HG02588 (cell line): ENCODE results near the gene NCK2.

Source experiments
- ATAC-seq: cut with Tn5 transposase; IDR thresholded peaks from one replicate; pipeline ENCODE4 v1.9.1; 2021; ENCODE audit warnings: mild to moderate bottlenecking, moderate library complexity; ENCODE audit not compliant: unreplicated experiment

The NCK2 gene

DNA sequence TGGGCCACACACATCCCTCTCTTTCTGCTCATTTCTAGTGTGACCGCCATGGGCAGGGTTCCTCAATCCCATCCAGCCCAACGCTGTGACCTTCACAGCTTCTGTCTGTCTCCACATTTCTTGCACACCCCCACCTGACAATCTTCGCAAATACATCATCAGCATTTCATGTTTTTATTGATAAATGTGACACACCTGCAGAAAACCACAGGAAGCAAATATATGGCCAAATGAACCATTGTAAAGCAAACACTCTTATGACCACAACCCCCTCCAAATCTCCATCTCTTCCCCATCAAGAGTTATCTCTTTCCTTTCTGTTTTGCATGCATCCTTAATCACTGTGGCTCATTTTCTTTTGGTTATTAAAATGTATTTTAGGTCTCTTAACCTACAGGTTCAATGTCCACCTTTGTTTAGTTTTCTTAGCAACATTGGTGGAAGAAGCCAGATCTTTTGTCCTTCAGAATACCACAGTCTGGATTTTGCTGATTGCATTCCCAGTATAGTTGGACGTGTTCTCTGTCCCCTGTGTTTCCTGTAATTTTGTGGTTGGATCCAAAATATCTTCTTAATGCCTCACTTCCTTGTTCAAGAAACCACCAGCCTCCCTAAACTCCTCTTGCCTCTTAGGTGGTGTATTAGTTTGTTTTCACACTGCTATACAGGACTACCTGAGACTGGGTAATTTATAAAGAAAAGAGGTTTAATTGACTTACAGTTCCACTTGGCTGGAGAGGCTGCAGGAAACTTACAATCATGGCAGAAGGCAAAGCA, 9.8 kb upstream of the NCK2 start:
- ATAC-seq: no peak

DNA sequence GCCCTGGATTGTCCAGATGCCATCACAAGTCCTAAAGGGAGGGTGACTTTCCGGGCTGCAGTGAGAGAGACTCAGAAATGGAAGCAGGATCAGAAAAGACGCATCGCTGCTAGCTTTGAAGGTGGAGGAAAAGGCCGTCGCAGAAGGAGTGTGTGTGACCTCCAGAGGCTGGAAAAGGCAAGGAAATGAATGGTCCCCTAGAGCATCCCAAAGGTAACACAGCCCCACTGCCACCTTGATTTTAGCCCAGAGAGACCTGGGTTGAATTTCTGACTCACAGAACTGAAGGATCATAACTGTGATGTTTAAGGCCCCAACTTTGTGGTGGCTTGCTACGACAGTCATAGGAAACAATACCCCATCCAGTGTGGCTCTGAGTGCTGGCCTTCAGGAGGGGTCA, 8.6 kb upstream of the NCK2 start:
- ATAC-seq: no peak

- no peak for ATAC-seq
Measured at GRCh38 chr2:105737980-105738657, 6.6 kb upstream of the NCK2 start.

DNA sequence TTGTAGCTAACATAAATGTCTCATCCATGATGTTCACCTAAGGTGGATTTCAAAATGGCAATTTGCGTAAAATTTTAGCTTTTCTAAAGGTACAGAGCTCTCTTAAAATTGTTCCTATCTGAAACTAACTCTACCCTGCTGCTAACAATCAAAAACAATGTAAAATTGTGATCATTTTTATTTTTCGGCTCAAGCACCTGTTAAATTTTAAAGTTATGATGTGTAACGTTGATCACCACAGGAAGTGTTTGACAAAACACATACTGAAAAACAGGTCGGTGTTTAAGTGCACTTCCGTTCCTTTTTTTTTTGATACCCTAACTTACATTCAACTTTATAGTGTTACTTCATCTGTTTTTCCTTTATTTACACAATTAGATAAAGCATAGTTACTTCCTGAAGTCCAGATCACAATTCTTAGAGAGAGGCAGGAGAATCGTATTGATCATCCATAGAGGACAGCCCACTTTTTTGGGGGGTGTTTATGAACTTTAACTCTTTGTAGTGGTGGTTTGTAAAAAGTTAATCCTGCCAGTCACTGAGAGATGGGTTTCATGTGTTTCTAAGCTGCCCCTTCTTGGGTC, 6.0 kb upstream of the NCK2 start:
- ATAC-seq: no peak

DNA sequence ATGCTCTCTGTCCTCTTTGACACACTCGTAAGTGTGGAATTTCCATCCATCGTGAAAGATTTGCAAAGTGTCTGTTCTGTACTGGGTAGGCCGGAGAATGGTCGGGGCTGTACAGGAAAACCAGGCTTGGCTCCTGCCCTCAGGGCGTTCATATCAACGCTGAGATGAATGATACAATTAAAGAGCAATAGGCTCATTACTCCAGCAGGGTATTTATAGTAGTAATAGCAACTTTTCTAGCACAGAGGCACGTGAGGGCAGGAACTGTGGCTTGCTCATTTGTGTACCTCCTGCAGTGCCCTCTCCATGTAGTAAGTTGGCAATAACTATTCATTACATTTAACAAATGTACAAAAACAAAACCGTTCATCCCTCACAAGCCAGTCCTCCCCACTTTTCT, 5.3 kb upstream of the NCK2 start:
- no peak for ATAC-seq

DNA sequence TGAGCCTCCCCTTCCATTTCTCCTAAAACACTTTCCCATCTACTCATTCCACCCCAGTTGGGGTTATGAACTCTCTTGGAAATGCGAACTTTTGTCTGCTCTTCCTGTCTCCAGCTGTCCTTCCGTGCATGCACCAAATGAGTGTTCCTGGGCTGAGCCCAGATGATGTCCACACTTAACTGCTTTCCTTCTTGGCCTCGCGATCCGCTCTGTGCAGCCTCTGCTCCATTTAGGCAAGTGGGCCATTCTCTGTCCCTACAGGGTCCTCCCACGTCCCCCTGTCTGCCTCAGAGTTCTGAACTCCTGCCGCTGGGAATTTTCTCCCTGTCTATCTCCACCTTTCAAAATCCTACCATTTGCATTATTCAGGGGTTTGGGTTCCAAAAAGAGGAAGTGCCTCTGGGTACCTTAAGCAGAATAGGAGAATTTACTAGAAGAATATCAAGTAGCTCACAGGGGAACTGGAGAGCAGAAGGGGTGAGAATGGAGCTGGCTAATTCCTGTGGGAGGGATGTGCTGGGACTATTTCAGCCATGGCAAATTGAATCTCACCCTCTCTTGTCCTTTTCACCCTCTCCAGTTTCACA, 4.7 kb upstream of the NCK2 start:
- ATAC-seq: no peak

GRCh38 chr2:105741174-105741573, 3.5 kb upstream of the NCK2 start:
- ATAC-seq: no peak

DNA sequence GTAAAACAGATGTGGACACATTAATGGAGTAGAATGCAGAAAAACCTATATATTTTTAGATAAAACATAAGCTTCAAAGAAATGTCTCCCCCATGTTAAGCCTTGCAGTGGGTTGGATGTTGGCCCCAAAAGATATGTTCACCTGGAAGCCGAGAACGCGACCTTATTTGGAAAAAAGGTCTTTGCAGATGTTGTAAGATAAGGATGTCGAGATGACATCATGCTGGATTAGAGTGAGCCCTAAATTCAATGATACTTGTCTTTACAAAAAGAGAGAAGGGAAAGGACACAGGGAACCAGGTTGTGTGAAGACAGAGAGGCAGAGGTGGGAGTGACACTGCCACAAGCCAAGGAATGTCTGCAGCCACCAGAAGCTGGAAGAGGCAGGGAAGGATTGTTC, 3.1 kb upstream of the NCK2 start:
- no peak for ATAC-seq

DNA sequence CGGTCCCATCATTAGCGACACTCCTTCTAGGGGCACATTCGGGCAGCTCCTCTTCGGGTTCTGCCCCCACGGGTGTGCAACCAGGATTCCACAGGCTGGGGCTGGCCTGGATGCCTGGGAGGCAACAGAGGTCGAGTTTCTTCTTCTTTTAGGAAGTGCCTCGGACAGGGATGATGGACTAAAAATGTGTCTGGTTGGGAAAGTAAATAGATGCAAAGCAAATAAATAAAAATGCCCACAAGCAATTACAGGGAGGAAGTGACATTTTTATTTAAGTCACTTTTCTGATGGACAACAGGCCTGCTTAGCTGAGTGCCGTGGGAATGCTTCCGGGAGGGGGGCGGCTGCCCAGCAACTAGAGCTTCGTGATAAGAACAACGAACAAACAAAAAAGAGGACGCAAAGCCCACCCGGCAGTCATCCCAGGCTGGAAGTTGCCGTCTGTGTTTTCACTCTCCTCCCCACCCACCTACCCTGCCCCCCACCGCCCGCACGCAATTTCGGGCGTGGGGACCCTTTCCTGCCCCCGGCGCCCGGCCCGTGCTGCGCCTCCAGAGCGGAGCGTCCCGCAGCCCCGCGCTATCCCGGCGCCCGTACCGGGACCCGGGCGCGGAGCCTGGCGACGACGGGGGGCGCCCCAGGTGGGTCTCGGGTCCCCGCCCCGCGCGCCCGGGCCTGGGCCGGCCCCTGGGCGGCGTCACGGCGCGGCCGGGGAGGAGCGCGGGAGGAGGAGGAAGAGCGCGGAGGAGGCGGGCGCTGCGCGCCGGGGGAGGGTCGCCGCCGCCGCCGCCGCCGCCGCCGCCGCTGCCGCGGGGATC, 412 bp upstream of the NCK2 start:
- peak; percentile 76 for ATAC-seq

DNA sequence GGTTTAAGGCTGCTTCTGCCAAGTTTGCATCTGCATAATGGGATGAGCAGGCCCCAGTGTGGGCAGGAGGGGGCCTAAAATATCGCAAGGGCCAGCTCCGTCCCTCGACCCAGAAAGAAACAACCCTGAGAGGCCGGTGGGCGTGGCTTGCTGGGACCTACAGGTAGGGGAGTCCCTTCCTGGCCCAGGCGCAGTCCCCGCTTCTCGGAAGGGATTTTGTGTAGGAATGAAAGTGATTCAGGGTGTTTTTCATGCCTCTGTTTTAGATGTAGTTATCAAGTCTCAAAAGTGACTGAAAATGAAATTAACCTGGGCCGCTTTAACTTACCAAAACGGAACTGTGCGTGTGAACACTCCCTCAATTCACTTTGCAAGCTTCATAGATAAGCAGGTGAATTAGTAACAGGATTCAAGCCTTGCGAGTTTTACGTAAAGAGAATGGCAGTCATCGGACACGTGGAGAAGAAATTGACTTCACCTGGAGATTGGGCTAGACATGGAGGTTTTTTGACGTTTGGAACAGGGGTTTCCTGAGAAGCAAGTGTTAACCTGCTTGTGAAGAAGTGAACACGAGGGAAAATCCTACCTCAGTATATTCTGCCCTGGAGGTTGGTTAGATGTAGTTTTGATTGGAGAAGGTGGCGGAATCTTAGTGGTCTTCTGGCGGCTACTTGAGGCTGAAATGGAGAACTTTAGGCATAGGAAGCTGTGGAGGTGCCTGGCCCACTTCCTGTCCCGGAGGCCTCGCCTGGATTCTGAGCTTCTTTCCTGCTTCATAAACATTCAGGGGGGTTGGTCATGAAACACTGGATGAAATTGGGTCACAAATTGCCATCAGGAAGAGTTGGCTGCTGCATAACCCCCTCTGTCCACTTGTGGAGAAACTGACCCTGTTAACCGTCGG, 1.7 kb downstream of the NCK2 start:
- ATAC-seq: peak; percentile 42

DNA sequence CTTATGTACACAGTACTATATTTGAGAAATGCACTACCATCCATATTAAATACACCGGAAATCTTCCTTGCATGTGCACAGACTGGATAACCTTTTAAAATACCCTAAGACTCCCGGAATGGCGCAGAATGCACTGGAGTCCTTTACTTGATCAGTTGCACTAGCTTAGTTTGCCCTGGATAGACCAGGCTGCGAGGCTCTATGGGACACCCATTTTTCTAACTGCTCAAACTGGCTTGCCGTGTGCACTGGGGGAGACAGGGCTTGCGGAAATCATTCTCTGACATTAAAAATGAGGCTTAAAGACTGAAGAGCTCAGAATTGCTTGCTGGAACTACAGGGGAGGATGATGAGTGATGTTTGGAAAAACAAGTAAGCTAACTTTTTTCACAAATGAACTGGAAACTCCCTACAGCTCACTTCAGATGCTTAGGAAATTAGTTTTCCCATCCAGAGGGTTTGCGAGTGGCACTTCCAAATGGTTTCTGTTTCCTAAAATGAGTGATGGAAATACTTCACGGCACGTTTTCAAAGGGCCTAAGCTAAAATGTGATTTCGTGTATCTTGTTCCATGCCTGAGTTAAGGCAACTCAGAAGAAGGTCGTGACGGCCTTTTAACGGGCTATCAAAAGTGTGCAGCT, 2.7 kb downstream of the NCK2 start:
- ATAC-seq: no peak

- ATAC-seq: no peak
Measured at GRCh38 chr2:105747991-105748390, 3.3 kb downstream of the NCK2 start.

DNA sequence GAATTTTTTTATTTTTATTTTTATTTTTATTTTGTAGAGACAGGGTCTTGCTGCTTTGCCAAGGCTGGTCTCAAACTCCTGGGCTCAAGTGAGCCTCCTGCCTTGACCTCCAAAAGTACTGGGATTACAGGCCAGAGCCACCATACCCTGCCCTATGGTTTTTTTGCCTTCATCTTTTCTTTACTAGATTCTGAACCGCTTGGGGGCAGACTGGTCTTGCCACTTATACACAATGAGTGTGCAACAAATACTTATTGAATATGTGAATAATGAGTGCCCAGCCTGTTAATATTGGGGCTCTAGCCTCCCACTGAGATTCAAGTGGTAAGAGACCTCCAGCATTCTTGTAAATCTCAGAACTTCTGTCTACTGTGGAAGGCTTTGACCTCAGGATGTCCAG, 3.9 kb downstream of the NCK2 start:
- no peak for ATAC-seq

GRCh38 chr2:105749583-105750400, 5.1 kb downstream of the NCK2 start:
- no peak for ATAC-seq

- no peak for ATAC-seq
Measured at GRCh38 chr2:105750735-105751134, 6.0 kb downstream of the NCK2 start.

DNA sequence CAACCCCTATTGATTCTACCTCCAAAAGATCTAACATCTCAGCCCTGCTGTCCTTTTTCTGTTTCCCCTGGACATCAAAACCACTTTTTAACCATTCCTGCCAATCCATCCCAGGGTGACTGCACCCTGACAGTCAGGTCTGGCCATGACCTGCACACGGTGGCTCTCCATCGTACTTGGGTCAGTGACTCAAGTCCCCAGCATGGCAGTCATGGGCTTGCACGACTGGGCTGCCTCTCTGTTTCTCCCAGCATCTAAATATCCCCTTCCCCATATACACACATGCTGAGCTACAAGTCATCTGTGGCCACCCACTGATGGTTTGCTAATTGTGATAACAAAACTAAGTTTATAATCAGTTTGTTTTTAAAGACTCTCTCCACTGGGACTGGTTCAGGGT, 6.6 kb downstream of the NCK2 start:
- ATAC-seq: no peak

GRCh38 chr2:105752691-105753358, 8.1 kb downstream of the NCK2 start:
- no peak for ATAC-seq

DNA sequence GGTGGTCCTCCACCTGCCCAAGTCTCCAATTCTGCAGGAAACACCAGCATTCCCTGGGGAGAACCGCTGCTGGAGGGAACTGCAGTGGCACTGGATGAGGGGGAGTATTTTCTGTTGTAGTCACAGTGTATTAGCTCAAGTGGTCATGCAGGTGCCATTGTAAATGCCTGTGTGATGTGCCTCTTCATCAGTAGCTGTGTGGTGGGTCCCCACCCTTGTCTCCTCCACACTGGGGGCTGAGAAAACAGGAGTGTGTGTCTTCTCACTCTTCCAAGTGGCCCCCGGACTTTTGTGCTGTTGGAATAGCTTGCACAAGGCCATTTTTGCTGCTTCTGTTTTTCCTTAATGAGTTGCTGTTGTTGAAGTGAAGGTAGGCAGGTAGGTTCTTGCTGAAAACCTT, 8.7 kb downstream of the NCK2 start:
- no peak for ATAC-seq
